GM12801 (cell line): ENCODE results near the gene KRT35.

Source experiments
- TF ChIP-seq, protein P1 (sequence below): IDR thresholded peaks from one replicate; pipeline ENCODE4 v1.5.1; 2011; ENCODE audit warnings: control low read depth; ENCODE audit not compliant: insufficient read length; ENCODE audit errors: extremely low read depth

The KRT35 gene

DNA sequence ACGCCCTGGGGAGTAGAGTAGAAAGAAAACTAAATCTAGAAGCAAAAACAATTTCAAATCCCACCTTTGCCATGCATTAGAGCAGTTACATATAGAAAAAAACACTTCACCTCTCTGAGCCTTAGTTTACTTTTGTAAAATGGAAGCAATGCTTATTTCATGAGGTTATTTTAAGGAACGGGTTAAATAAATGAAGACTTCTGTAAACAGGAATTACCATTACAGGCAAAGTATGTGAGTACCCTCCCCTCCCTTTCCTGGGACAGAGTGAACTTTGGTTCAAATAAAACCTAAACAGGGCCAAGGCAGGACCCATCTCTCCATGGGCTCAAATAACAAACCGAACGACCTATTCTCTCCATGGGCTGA is 42.3 kb upstream of the KRT35 start:
- TF ChIP-seq, protein P1, sequence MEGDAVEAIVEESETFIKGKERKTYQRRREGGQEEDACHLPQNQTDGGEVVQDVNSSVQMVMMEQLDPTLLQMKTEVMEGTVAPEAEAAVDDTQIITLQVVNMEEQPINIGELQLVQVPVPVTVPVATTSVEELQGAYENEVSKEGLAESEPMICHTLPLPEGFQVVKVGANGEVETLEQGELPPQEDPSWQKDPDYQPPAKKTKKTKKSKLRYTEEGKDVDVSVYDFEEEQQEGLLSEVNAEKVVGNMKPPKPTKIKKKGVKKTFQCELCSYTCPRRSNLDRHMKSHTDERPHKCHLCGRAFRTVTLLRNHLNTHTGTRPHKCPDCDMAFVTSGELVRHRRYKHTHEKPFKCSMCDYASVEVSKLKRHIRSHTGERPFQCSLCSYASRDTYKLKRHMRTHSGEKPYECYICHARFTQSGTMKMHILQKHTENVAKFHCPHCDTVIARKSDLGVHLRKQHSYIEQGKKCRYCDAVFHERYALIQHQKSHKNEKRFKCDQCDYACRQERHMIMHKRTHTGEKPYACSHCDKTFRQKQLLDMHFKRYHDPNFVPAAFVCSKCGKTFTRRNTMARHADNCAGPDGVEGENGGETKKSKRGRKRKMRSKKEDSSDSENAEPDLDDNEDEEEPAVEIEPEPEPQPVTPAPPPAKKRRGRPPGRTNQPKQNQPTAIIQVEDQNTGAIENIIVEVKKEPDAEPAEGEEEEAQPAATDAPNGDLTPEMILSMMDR = no peak

DNA sequence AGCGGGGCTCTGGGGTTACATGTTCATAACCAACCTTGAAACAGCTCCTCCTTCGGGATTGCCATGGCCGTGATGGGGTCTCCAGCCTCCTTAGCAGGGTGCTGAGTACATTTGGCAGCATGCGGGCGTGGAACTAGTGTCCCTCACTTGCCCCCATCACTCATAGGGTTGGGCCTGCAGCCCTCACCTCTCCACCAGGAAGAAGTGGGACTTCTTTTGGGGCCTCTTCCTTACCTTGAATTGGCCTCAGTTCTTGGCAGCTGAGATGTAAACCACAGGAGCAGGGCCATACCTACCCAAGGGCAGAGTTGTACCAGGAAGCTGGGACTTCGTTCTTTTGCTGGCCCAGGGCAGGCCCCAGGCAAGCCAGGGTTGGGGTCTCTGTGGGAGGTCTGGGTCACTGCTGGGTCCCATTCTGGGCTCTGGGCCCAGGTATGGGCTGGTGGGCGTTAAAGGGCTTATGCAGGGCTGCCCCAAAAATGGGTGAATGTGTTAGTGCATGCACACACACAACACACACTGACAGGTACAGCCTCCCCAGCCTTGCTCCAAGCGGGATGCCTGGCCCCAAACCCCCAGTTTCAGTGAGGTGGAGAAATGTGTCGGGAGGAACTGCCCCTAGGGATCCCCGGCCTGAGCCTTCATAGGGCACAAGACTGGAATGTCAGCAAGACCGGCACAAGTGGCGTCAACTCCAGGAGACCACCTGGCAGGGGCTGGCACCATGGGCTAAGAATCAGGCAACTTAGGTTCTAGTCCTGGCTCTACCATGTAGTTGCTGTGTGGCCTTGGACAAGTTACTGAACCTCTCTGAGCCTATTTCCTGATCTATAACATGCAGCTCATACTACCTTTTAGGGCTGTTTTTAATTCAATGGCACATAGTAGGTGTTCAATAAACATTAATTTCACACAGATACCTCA is 41.6 kb upstream of the KRT35 start:
- TF ChIP-seq, protein P1 = no peak

DNA sequence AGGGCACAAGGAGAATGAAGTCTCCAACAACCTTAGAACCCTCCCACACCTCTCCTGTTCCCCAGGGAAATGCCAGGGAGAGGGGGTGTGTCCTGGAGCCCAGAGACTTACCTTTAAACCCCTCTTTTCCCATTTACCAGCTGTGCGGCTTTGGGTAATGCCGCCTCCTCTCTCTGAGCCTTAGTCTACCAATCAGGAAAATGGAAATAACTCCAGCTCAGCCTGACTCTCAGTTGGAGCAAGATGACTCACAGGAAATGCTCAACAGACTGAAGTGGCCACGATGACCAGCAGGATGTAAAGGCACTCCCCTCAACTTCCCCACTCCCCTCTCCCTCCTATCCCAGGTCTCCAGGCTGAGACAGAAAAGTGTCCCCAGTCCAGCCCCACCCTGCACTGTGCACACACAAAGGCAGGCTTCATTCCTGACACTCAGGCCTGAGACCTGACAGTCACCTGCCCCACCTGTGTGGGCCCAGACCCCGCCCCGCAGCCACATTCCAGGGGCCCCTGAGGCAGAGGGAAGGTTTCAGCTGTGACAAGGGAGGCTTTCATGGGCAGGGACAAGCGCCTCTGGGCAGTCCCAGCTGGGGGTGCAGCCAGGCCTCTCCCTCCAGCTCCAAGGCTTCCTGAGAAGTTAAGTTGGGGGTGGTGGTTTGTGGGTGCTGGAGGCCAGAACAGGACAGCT is 40.8 kb upstream of the KRT35 start:
- TF ChIP-seq, protein P1 = no peak

DNA sequence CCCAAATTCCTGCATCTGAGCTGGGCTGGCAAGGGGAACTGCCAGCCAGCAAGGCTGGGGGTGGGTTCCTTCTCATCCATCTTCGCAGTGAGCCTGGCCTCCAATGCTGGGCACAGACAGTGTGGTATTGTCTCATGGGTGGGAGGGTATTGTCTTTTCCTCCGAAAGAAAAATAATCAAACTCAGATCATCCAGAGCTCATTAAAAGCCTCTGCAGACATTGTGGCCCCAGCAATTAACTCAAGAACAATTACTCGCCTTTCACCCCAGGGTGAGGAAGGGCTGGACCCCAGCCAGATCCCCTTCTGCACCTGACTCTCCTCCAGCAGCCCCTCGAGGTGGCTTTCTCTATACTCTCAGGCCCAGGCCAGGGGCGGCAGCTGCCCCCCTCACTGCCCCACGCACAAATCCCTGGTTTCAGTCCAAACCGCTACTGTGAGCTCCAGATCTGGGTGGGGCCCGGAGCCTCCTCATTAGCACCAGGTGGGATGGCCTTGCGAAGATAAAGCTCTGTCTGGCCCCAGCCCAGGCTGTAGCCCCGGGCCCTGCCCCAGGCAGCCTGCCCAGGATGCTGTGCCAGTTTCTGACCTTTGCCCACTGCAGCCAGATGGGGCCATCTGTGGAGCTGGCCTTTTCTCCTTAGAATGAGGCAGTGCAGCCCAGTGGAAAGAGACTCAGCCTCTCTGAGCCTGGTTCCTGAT is 40.0 kb upstream of the KRT35 start:
- TF ChIP-seq, protein P1 = no peak

DNA sequence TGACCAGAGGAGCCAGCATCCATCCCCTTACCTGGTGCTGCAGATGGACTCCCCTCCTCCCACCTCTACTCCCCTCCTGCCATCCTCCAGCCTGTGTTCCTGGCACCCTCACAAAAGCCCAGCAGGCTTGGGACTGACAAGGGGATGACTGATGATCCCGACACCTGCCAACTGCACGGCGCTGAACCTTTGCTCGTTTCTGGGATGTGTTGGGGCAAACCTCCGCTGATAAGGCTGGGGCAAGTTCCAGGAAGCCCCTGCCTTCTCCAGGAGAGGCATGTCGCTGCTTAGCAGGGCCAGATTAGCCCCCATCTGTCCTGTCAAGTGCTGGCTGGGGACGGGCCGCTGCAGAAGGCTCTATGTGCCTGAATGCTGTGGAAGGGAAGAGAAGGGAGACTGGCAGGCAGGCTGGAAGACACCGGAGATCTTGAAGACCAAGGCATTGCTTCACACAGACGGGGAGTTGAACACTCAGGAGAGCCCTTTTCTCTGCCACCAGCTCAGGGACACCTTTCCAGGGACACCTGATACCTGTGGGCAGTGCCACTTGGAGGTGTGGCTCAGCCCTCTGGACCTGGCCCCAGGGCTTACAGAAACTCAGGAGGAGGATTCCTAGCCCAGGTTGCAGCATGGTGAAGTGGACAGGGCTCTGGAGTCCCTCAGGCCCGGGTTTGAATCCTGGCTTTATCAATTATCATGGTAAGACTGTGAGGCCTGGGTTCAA is 38.7 kb upstream of the KRT35 start:
- TF ChIP-seq, protein P1 = no peak

DNA sequence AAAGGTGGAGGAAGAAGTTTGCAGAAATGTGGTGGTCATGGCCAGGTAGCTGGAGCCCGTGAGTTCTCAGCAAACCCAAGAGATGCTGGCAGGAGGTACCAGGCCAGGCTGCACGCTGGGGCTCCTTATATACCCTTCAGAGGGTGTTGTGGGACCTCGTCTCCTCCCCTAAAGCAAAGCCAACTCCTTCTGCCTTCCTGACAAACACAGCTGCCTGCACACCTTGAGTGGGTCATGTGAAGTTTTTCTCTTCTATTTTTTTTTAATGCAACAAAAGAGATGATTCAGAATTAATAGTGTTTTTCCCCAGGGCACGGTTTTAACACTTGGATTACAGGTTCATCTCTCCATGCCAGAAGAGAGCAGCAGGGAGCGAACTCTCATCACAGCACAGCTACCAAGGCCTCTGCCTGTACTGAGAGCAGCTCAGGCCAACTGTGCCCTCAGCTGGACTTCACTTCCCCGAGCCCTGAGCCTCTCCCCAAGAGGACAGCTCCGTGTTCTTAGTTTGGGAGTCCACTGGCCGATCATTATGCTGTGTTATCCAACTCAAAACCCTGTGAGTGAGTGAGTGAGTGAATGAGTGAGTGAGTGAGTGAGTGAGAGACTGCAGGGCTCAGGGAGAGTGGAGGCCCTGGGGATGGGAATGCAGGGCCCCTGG is 38.0 kb upstream of the KRT35 start, which contains the start of gene KRT15:
Gene KRT15 (minus strand): TSS at position 102 of the 661 bp plus-strand sequence. CDS start 63 bp downstream, at position 39.
- TF ChIP-seq, protein P1 = no peak
